GM19240 (cell line): ENCODE results near the gene TEKT2.

ENCODE experiments used
- DNase-seq: peaks from one replicate; pipeline ENCODE4 v3.0.0; 2011; ENCODE audit warnings: low spot score; ENCODE audit not compliant: insufficient read length

Gene TEKT2

DNA sequence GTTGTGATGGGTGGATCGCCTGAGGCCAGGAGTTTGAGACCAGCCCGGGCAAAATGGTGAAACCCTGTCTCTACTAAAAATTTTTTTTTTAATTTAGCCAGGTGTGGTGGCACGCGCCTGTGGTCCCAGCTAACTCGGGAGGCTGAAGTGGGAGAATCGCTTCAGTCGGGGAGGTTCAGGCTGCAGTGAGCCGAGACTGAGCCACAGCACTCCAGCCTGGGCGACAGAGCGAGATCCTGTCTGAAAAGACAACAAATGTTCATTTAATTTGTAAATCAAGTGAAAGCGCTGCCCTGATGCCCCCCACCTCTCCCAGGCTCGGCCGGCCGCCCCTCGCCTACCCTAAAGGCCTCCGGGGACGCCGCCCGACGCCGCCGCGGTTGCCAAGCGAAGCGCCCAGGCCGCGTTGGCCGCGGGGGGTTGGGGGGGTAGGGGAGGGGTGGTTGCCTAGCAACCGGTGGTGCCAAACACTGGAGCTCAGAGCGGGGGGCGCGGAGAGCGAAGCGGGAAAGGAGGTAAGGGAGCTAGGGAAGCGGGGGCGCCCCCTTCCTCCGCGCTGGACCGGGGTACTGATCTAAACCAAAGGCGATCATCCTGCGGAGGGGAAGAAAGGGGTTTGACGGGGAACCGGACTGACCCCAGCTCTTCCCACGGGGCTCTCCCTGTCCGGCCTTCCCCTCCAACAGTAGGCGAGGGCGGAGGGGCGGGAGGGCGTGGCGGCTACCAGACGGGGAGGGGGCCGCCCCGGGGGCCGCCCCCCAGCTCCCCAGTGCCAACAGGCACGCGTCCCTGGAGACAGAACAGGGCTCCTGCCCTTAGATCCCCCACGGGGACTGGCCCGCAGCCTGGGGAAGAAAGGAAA, at the start of gene TEKT2:
Gene TEKT2 (plus strand): TSS at position 460 of the 862 bp plus-strand sequence. CDS start 828 bp downstream, outside the sequence.
- no peak for DNase-seq

DNA sequence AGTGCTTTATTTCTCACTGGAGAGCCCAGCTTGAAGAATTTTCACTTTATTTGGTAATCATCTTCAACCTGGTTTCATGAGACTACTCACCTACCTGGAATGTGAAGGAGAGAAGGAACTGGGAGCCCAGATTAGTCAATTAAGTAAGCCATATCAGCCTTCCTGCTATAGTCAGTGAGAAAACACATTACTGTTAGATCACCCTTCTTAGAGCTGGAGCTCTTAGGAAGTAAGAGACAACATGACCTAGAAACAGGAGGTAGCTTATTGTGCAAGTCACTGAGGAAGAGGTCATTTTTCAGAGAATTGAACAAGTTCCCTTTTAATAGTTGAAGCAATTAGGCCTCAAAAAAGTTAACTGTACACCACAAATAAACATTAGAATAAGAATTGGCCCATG, 49.2 kb upstream of the TEKT2 start:
- no peak for DNase-seq

GRCh38 chr1:36035154-36035553, 48.7 kb upstream of the TEKT2 start:
- DNase-seq = no peak

DNA sequence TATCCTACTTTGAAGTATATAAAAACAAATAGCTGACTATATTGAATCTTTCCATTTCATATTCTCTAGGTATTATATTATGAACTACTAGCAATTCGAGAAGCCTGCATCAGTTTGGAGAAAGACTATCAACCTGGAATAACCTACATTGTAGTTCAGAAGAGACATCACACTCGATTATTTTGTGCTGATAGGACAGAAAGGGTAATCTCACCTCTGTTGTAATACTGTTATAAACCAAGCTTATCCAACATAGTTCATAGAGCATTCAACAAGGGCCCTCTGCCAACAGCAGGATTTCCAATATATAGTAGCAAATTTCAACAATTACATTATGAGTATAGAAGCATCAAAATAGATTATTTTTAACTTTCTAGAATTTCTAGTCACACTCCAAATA, 43.7 kb upstream of the TEKT2 start:
- DNase-seq = no peak

DNA sequence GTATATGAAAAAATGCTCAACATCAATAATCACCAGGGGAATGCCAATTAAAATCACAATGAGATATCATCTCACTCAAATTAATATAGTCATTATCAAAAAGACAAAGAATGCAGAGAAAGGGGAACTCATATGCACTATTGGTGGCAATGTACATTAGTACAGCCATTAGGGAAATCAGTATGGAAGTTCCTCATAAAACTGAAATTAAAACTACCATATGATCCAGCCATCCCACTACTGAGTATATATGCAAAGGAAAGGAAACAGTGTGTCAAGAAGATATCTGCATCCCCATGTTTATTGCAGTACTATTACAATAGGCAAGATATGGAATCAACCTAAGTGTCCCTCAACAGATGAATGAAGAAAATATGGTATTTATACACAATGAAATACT, 32.1 kb upstream of the TEKT2 start:
- no peak for DNase-seq

- no peak for DNase-seq
These were observed 29.9 kb upstream of the TEKT2 start for GRCh38 chr1:36053978-36054377.

DNA sequence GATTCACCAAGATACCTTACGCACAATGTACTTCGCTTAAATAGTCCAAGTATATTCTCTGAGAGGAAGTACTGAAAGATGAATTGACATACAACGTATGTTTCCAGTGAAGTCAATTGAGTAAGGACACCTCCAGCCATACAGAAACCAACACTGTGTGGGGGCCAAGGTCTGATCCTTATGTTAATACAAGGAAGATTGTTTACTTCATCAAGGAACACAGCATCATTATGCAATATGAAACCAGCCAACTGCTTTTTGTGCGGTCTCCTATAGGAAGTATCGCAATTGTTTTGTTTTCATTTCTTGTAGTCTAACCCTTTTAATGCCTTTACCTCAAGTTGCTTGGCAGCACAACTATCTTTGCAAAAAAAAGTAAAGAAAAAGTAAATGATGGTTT, 28.2 kb upstream of the TEKT2 start:
- no peak for DNase-seq

- no peak for DNase-seq
These were observed 21.6 kb upstream of the TEKT2 start for GRCh38 chr1:36062315-36062714.

DNA sequence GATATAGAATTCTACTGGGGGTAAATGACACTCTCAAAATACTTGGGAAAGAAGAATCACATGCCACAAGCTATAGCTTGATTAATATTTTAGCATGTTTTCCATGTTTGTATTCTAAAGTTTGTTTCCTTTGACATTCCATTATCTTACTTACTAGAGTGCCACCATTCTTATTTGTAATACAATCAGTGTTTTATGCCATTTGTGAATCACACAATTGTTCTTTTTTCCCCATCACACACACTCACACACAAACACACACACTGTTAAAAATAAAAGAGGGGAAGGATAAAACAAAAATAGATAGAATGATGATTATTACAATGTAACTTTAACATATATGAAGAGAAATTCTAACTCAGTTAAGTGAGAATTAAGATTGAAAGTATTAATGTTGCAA, 16.0 kb upstream of the TEKT2 start:
- no peak for DNase-seq

DNA sequence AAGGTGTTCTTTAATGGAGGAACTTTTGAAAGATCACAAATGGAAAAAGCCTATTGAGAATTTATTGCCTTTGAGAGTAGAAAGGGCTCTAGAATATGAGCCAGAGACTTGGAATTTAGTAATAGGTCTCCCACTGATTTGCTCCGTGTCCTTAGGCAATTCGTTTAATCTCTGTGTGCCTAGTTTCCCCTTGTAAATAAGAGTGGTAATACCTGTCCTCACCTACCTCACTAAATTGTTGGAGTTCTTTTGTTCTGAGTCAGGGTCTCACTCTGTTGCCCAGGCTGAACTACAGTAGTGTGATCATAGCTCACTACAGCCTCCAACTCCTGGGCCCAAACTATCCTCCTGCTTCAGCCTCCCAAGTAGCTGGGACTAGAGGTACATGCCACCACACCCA, 15.0 kb upstream of the TEKT2 start:
- no peak for DNase-seq

- no peak for DNase-seq
These were observed 13.5 kb upstream of the TEKT2 start for GRCh38 chr1:36070349-36070748.

GRCh38 chr1:36076979-36077573, 6.8 kb upstream of the TEKT2 start:
- no peak for DNase-seq

DNA sequence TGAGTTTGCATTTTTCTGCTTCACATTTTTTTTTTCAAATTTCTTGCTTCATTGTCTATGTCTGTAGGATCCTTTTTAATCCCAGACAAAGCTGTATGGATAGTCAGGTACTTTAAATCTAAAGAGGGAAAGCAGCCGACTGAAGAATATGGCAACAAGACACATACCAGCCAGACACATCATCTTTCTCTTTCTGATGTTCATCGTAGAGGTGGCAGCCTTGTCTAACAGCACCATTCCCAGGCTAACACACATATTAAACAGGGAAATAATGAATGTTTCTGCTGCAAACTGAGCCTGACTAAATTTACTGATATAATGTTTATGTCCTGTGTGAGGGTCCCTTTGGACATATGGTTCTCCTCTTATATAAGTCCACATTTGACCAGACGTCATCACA, 3.7 kb upstream of the TEKT2 start:
- DNase-seq = no peak

GRCh38 chr1:36080801-36081200, 3.1 kb upstream of the TEKT2 start:
- DNase-seq = no peak

- no peak for DNase-seq
These were observed 1.9 kb upstream of the TEKT2 start for GRCh38 chr1:36081926-36082485.

- DNase-seq = no peak
These were observed 675 bp upstream of the TEKT2 start for GRCh38 chr1:36083219-36083618.

DNA sequence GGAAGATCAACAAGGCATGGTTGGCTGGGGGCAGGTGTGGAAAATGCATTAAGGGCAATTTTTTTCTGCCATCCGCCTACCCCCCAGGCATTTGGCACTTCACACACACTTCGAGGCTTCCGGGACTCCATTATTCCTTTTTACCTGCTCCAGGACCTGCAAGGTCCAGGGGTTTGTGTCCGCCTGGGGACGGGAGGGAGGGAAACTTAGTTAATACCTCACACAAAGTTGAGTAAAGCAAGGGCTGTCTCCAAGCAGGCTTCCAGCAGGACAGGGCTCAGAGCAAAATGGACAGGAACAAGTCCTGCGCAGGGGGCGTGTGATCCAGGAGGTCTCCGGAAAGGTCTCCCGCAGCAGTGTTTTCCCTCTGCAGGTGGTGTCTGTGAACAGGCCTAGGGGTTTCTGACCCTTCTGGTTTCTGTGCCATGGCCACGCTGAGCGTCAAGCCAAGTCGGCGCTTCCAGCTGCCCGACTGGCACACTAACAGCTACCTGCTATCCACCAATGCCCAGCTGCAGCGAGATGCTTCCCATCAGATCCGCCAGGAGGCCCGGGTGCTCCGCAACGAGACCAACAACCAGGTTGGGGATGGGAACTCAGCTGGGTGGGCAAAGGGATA, 712 bp downstream of the TEKT2 start:
- no peak for DNase-seq

- no peak for DNase-seq
These were observed 1.2 kb downstream of the TEKT2 start for GRCh38 chr1:36085126-36085525.

DNA sequence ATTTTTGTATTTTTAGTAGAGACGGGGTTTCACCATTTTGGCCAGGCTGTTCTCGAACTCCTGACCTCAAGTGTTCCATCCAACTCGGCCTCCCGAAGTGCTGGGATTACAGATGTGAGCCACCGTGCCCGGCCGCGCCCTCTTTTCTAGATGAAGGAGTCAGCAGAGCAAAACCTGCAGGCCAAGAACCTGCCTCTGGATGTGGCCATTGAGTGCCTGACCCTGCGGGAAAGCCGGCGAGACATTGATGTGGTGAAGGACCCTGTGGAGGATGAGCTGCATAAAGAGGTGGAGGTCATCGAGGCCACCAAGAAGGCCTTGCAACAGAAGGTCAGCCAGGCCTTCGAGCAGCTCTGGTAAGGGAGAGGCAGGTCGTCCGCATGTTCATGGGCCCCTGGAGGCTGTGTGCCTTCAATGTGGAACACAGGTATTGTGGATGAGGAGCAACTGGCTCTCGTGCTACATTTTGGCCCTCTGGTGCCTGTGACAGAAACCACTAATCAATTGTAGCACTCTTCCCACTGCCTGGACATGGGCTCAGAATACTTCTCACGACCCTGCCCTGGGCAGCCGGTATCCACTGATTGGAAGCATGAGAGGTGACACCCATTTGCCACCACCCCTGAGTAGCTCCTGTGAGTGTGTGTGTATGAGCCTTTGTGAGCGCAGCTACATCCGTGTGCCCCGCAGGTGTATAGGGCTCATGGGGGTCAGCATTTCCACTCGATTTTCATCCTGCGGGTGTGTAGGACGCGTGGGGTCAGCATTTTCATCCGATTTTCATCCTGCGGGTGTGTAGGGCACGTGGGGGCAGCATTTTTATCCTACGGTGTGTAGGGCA, 2.0 kb downstream of the TEKT2 start:
- no peak for DNase-seq

DNA sequence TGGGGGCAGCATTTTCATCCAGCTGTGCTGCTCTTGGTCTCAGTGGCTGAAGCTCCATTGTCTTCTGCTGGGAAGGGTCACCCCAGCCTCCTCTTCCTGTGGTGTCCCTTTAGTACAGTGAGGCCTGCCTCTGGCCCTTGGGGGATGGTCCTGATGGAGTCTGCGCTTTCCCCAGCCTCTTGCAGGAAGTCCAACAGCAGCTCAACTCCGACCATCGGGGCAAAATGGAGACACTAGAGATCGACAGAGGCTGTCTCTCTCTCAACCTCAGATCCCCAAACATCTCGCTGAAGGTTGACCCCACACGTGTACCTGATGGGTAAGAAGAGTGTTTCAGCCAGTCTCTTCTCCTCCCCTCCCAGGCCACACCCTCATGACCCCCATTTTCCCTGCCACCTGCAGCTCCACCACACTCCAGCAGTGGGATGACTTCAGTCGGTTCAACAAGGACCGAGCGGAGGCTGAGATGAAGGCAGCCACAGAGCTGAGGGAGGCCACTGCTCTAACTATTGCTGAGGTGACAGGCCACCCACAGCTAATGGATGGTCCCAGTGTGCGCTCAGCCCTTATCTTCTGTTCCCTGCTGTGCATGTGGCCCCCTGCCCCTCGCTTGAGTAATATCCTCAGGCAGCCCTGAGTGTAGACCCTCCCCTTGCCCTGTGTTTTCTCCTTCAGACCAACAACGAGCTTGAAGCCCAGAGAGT, 2.8 kb downstream of the TEKT2 start:
- DNase-seq = no peak
